BJ (cell line): ENCODE measurements around the gene CAMK1. TPM values are rescaled to one million over a fixed set of nuclear protein-coding genes. Genes with fewer than 3 reads are reported as not detected.

Experiments used
- CTCF ChIA-PET: fragments of 350-600 bp; formaldehyde crosslinking; extraction: SDS; loops from one replicate; lab custom pipeline; 2021; ENCODE audit warnings: antibody characterized with exemption, inconsistent platforms; lab: Yijun Ruan, JAX
- POLR2A ChIA-PET: fragments of 300-600 bp; sonication (Branson Sonifier 250); formaldehyde crosslinking; extraction: SDS; loops from one replicate; lab custom pipeline; 2021; ENCODE audit warnings: antibody characterized with exemption; lab: Charles Lee
- DNase-seq: peaks from one replicate; pipeline ENCODE4 v3.0.0-alpha.2; 2011; ENCODE audit warnings: low read depth
- H3K27me3 ChIP-seq: 2 replicates; pipeline ENCODE4 v1.6.0; 2011; ENCODE audit warnings: low read length; ENCODE audit not compliant: control insufficient read depth, insufficient read depth
- H3K36me3 ChIP-seq: 2 replicates; pipeline ENCODE4 v1.5.1; 2011; ENCODE audit warnings: low read length; ENCODE audit not compliant: control insufficient read depth, insufficient read depth
- H3K4me3 ChIP-seq: 2 replicates; pipeline ENCODE4 v1.5.1; 2011; ENCODE audit warnings: low read depth, mild to moderate bottlenecking, control low read depth, low read length
- polyA plus RNA-seq: library from polyadenylated mRNA; depleted of rRNA; stranded (reverse); fragments of >200 nt; gene quantifications from 2 replicates; pipeline ENCODE4 v1.2.3, GENCODE V29; 2011
- TF ChIP-seq, protein P1 (sequence below): IDR thresholded peaks from 2 replicates; pipeline ENCODE4 v1.5.1; 2011; ENCODE audit warnings: low read depth, mild to moderate bottlenecking, control low read depth, inconsistent platforms, low read length, moderate library complexity; ENCODE audit not compliant: insufficient read depth

The CAMK1 gene
- polyA plus RNA-seq, 1 experiment = 32.6 TPM

DNA sequence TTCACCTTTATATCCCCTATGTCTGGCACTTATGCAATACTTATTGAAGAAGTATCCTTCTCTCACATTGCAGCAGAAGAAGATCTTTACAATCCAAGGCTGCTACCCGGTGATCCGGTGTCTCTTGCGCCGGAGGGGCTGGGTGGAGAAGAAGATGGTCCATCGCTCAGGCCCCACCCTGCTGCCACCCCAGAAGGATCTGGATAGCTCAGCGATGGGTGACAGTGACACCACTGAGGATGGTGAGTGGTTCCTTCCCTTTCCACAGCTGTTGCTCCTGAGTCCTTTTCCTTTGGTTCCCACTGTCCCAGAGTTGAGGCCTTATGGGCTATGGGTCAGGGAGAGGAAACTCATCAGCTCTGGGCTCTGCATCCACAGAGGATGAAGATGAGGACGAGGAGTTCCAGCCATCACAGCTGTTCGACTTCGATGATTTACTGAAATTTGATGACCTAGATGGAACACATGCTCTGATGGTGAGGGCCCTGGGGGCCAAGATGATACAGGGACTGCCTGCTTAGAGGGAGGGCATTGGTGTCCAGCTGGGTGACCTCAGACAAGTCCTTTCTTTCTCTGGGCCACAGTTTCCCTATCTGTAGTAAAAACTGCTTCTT is 43.2 kb upstream of the CAMK1 start:
- ChIA-PET POLR2A (no interaction called here), CTCF (interaction anchor here (0.6 to 1.5 kb wide), 4 partner anchors 15 to 113 kb away, joined by 3 to 4 read pairs (median 3); no protein-coding TSS in a partner anchor)
- Histone ChIP-seq H3K4me3 (no peak overlapping the region), H3K36me3 (peaks cover 5% of the 10 kb centered on the region), H3K27me3 (no peaks in the 10 kb centered on the region)
- no peak for DNase-seq
- TF ChIP-seq, protein P1, sequence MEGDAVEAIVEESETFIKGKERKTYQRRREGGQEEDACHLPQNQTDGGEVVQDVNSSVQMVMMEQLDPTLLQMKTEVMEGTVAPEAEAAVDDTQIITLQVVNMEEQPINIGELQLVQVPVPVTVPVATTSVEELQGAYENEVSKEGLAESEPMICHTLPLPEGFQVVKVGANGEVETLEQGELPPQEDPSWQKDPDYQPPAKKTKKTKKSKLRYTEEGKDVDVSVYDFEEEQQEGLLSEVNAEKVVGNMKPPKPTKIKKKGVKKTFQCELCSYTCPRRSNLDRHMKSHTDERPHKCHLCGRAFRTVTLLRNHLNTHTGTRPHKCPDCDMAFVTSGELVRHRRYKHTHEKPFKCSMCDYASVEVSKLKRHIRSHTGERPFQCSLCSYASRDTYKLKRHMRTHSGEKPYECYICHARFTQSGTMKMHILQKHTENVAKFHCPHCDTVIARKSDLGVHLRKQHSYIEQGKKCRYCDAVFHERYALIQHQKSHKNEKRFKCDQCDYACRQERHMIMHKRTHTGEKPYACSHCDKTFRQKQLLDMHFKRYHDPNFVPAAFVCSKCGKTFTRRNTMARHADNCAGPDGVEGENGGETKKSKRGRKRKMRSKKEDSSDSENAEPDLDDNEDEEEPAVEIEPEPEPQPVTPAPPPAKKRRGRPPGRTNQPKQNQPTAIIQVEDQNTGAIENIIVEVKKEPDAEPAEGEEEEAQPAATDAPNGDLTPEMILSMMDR = no peak

DNA sequence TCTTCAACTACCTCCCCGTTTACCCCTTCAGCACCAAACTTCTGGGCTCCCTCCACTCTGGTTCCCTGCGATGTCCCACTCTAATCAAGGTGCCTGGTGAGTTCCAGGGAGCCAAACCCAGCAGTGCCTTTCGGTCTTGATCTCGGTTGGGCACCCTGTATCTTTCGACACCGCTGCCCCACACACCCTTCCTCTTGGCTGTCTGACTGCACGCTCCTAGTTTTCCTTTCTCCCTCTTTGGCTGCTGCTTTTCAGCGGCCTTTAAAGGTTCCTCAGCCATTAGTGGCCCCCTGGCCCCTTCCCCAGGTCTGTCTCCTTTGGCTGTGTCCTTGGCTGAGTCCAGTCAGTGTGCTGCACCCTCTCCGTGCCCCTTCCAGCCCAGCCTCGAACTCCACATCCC is 41.1 kb upstream of the CAMK1 start:
- TF ChIP-seq, protein P1 = no peak
- ChIA-PET POLR2A (no interaction called here), CTCF (no interaction called here)
- DNase-seq = no peak
- Histone ChIP-seq H3K36me3 (peaks cover 9% of the 10 kb centered on the region), H3K4me3 (peak overlapping the region; percentile 48), H3K27me3 (no peaks in the 10 kb centered on the region)

DNA sequence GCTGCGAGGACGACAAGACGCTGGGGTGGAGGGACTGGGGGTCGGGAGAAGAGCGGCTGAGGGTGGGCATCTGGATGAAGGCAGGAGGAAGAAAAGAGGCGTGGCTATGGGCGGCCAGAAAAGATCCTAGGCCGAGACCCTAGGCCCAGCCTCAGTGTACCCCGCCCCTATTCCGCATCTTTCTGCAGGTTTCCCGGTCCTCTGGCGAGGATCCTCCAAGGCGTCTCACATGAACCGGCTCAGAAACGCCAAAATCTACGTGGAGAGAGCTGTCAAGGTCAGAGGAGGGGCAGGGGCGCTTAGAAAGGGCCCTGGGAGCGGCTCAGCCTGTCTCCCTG is 40.7 kb upstream of the CAMK1 start:
- CTCF ChIA-PET = no interaction called here
- TF ChIP-seq, protein P1 = no peak
- no peak for DNase-seq
- peak overlapping the region; percentile 48 for H3K4me3 ChIP-seq
- peaks cover 13% of the 10 kb centered on the region for H3K36me3 ChIP-seq
- no peaks in the 10 kb centered on the region for H3K27me3 ChIP-seq
- POLR2A ChIA-PET = no interaction called here

DNA sequence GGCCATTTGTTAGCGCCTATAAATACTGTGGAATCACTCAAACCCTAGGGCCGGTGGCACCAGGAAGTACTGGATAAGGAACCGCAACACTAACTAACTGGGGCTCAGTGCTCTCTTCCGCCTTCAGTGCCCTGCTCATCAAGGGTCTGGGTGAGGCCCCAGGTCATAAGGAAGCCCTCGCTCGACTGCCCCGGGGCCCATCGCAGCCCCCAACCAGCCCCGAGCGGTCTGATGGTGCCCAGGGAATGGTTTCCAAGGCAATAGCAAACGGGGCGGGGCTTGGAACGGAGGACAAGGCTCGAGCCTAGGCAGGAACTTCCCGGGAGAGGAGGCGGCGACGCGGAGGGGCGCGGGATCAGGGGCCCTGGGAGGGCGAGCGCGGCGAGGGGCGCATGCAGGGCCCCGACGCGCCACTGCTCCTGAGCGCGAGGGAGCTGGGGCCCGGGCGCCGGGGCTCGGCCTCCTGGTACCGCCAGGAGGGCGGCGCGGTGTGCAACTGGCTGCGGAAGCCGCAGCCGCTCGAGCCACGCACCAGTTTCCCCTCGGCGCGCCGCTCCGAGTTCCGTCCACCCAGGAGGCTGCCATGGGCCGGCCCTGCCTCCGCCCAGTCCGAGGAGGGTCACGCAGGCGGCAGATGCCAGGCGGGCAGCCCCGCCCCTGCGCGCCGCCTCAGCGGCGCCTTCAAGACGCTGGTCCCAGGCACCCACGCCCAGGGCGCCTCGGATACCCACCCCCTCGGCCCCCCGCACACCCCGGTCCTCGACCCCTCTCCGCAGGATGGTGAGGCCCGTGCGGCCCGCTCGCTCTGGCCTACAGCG is 40.1 kb upstream of the CAMK1 start, which contains the start of gene TTLL3:
TSS of gene TTLL3 (plus strand) at position 648 of the 818 bp plus-strand sequence. CDS start 400 bp downstream, outside the sequence.
- Histone ChIP-seq H3K4me3 (peak within 1 kb of the TSS; percentile 48), H3K27me3 (no peaks in the 10 kb centered on the region), H3K36me3 (peaks cover 17% of the 10 kb centered on the region)
- ChIA-PET POLR2A (interaction anchor here (0.6 to 1.3 kb wide), 2 partner anchors 17 to 34 kb away, joined by 4 to 5 read pairs; partner anchors contain the start of genes ARPC4 and TADA3), CTCF (interaction anchor here (0.6 to 1.7 kb wide), 2 partner anchors 13 to 126 kb away, joined by 3 to 4 read pairs; no protein-coding TSS in a partner anchor)
- TF ChIP-seq, protein P1 = no peak
- DNase-seq = no peak

DNA sequence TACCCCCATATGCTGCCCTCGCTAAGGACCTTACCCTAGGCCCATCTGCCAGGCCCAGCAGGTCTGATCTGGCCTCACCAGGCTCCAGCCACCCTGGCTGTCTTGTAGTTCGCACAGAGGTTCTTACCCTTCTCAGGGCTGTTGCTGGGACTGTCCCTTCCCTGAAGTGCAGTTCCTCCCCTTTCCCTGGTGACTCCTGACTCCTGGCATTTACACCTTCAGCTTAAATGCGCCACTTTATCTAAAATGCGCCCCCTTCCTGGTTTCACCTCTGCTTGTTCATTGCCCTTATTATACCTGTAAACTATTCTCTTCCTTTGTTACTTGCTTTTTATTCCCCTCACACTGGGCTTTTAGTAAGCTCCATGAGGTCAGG is 39.5 kb upstream of the CAMK1 start:
- CTCF ChIA-PET = interaction anchor here (0.6 to 1.7 kb wide), 5 partner anchors 13 to 346 kb away, joined by 3 to 6 read pairs (median 3); no protein-coding TSS in a partner anchor
- Histone ChIP-seq H3K27me3 (no peaks in the 10 kb centered on the region), H3K4me3 (peak overlapping the region; percentile 48), H3K36me3 (peaks cover 20% of the 10 kb centered on the region)
- POLR2A ChIA-PET = interaction anchor here (0.5 to 1.3 kb wide), 3 partner anchors 17 to 36 kb away, joined by 4 to 5 read pairs (median 4); partner anchors contain the start of genes ARPC4 and TADA3
- TF ChIP-seq, protein P1 = no peak
- DNase-seq = no peak
